ENCODE data around the gene SCYL2.

Gene SCYL2

GRCh38 chr12:100268835-100269564 lies 2.0 kb downstream of the SCYL2 start:
- Histone ChIP-seq H3K27ac (ENCODE audit: extremely low read depth, low read depth, low read length) (no peak overlapping the region), H3K9me3 (ENCODE audit: control insufficient read depth, insufficient read depth, low read depth, low read length) (no peaks in the 10 kb centered on the region), H3K36me3 (ENCODE audit: control insufficient read depth in 2 of 2, insufficient read depth in 1 of 2, low read length in 2 of 2) (no peaks in the 10 kb centered on the region), H3K4me3 (ENCODE audit: low read depth, low read length) (peak overlapping the region; percentile 68), H3K4me1 (ENCODE audit: control insufficient read depth, insufficient read depth, low read length) (peaks cover 6% of the 10 kb centered on the region)
- ChIA-PET POLR2A (interaction anchor here (1.2 to 2.6 kb wide), 2 partner anchors 10 to 69 kb away, joined by 5 to 11 read pairs; partner anchors contain the start of gene ACTR6), CTCF (interaction anchor here (0.6 to 0.7 kb wide), 2 partner anchors 15 to 1616 kb away, joined by 3 read pairs; no protein-coding TSS in a partner anchor)
- TF ChIP-seq ZNF133 (tag by site-specific recombination; IDR thresholded peaks at IDR 0.05) (no peak), ZNF600 (tag by site-specific recombination; IDR thresholded peaks at IDR 0.05) (peak; percentile 67), ZBTB17 (tag by site-specific recombination; IDR thresholded peaks at IDR 0.05) (peak; percentile 27; the same call in 1 of the 2 replicates), PRDM1 (tag by site-specific recombination; IDR thresholded peaks at IDR 0.05) (peak; percentile 84)

- POLR2A ChIA-PET = no interaction called here
- H3K9me3 ChIP-seq (ENCODE audit: control insufficient read depth, insufficient read depth, low read depth, low read length) = no peaks in the 10 kb centered on the region
- H3K4me1 ChIP-seq (ENCODE audit: control insufficient read depth, insufficient read depth, low read length) = peaks cover 6% of the 10 kb centered on the region
- no peak for TF ChIP-seq ZNF175 (tag by site-specific recombination; IDR thresholded peaks at IDR 0.05)
- no peak overlapping the region for H3K27ac ChIP-seq (ENCODE audit: extremely low read depth, low read depth, low read length)
- no peak overlapping the region for H3K4me3 ChIP-seq (ENCODE audit: low read depth, low read length)
- CTCF ChIA-PET = no interaction called here
- H3K36me3 ChIP-seq (ENCODE audit: control insufficient read depth in 2 of 2, insufficient read depth in 1 of 2, low read length in 2 of 2) = peaks cover 0 to 5% of the 10 kb centered on the region in 2 experiments; a peak in 1 of 3 replicates
Measured at GRCh38 chr12:100273782-100274181, 6.8 kb downstream of the SCYL2 start.

- Histone ChIP-seq H3K4me3 (ENCODE audit: low read depth, low read length) (no peak overlapping the region), H3K9me3 (ENCODE audit: control insufficient read depth, insufficient read depth, low read depth, low read length) (no peaks in the 10 kb centered on the region), H3K27ac (ENCODE audit: extremely low read depth, low read depth, low read length) (no peak overlapping the region), H3K36me3 (ENCODE audit: control insufficient read depth in 2 of 2, insufficient read depth in 1 of 2, low read length in 2 of 2) (peaks cover 0 to 5% of the 10 kb centered on the region in 2 experiments; a peak in 1 of 3 replicates), H3K4me1 (ENCODE audit: control insufficient read depth, insufficient read depth, low read length) (peaks cover 6% of the 10 kb centered on the region)
- CTCF ChIA-PET = interaction anchor here (0.7 kb wide), 1 partner anchor 1353 kb away, joined by 3 read pairs; no protein-coding TSS in a partner anchor
- TF ChIP-seq IKZF3 (tag by site-specific recombination; IDR thresholded peaks at IDR 0.05) (no peak), ZSCAN23 (tag by site-specific recombination; IDR thresholded peaks at IDR 0.05) (no peak), GLIS1 (tag by site-specific recombination; IDR thresholded peaks at IDR 0.05) (no peak), ZNF48 (tag by site-specific recombination; IDR thresholded peaks at IDR 0.05) (no peak), KLF17 (tag by site-specific recombination; IDR thresholded peaks at IDR 0.05) (no peak), ZBTB26 (tag by site-specific recombination; optimal IDR thresholded peaks at IDR 0.05) (no peak), GLI2 (tag by site-specific recombination; IDR thresholded peaks at IDR 0.05; ENCODE audit: borderline replicate concordance, low read depth) (no peak), ZNF24 (tag by site-specific recombination; IDR thresholded peaks at IDR 0.05) (no peak)
- POLR2A ChIA-PET = no interaction called here
Measured at GRCh38 chr12:100274291-100274690, 7.3 kb downstream of the SCYL2 start.

- POLR2A ChIA-PET = interaction anchor here (1.6 to 1.8 kb wide), 2 partner anchors 10 to 12 kb away, joined by 5 to 6 read pairs; partner anchors contain the start of genes DEPDC4 and SCYL2
- CTCF ChIA-PET = interaction anchor here (0.7 kb wide), 2 partner anchors 69 to 464 kb away, joined by 3 to 4 read pairs; no protein-coding TSS in a partner anchor
- Histone ChIP-seq H3K27ac (ENCODE audit: extremely low read depth, low read depth, low read length) (no peak overlapping the region), H3K36me3 (ENCODE audit: control insufficient read depth in 2 of 2, insufficient read depth in 1 of 2, low read length in 2 of 2) (peaks cover 4 to 12% of the 10 kb centered on the region in 2 experiments; a peak in 1 of 3 replicates), H3K4me1 (ENCODE audit: control insufficient read depth, insufficient read depth, low read length) (no peaks in the 10 kb centered on the region), H3K4me3 (ENCODE audit: low read depth, low read length) (no peak overlapping the region), H3K9me3 (ENCODE audit: control insufficient read depth, insufficient read depth, low read depth, low read length) (no peaks in the 10 kb centered on the region)
- TF ChIP-seq ZNF549 (tag by site-specific recombination; IDR thresholded peaks at IDR 0.05) (0 out of 2 replicates have a peak, but pooled peaks have one; percentile 33), SP2 (tag by site-specific recombination; IDR thresholded peaks at IDR 0.05) (no peak)
Measured at GRCh38 chr12:100279159-100279558, 12.2 kb downstream of the SCYL2 start.

Measured in HEK293 (cell line).